ENCODE data around the gene LY9.
"Not testable (repeated sequence)": the region's sequence is repeated elsewhere in the genome, so short reads cannot be mapped to it uniquely, and the experiment has no call there.

The LY9 gene

GRCh38 chr1:160839746-160840145, 43.8 kb downstream of the LY9 start:
- no peak for DNase-seq

GRCh38 chr1:160841079-160841478, 45.1 kb downstream of the LY9 start:
- DNase-seq: no peak

- DNase-seq: no peak
Observed at GRCh38 chr1:160844447-160845232, 48.7 kb downstream of the LY9 start.

GRCh38 chr1:160846281-160846680, 50.3 kb downstream of the LY9 start:
- DNase-seq: no peak

GRCh38 chr1:160850541-160850940, 54.6 kb downstream of the LY9 start:
- no peak for DNase-seq

GRCh38 chr1:160850993-160851392, 55.0 kb downstream of the LY9 start:
- no peak for DNase-seq

GRCh38 chr1:160853014-160853413, 57.0 kb downstream of the LY9 start:
- DNase-seq: no peak

GRCh38 chr1:160853754-160854153, 57.8 kb downstream of the LY9 start:
- DNase-seq: no peak

- no peak for DNase-seq
Observed at GRCh38 chr1:160855181-160855981, 59.4 kb downstream of the LY9 start.

- DNase-seq: peak; percentile 56
Observed at GRCh38 chr1:160858097-160858496, 62.1 kb downstream of the LY9 start.

- DNase-seq: no peak
Observed at GRCh38 chr1:160858507-160858906, 62.5 kb downstream of the LY9 start.

GRCh38 chr1:160859166-160859565, 63.2 kb downstream of the LY9 start:
- no peak for DNase-seq

- DNase-seq: no peak
Observed at GRCh38 chr1:160860840-160861505, 65.0 kb downstream of the LY9 start.

- no peak for DNase-seq
Observed at GRCh38 chr1:160862203-160863060, 66.5 kb downstream of the LY9 start, which contains the start of gene CD244. TSS of gene CD244 (minus strand) at chr1:160862887. CDS start at chr1:160862677, 210 bp downstream.

GRCh38 chr1:160863061-160863773, 67.2 kb downstream of the LY9 start:
- no peak for DNase-seq

- DNase-seq: no peak
Observed at GRCh38 chr1:160863774-160864131, 67.8 kb downstream of the LY9 start.

GRCh38 chr1:160864173-160864572, 68.2 kb downstream of the LY9 start:
- no peak for DNase-seq

GRCh38 chr1:160865337-160865736, 69.4 kb downstream of the LY9 start:
- no peak for DNase-seq

GRCh38 chr1:160866001-160866694, 70.2 kb downstream of the LY9 start:
- DNase-seq: no peak

- DNase-seq: no peak
Observed at GRCh38 chr1:160866695-160867260, 70.8 kb downstream of the LY9 start.

- not testable (repeated sequence) for DNase-seq
Observed at GRCh38 chr1:160867651-160868050, 71.7 kb downstream of the LY9 start.

Measured in NCI-H345 (cell line).